Cardiac fibroblast (primary cell): Measurements from ENCODE around the gene PRAME.

Experiments used
- DNase-seq, 2 donors: peaks; one replicate each; pipeline versions ENCODE4 v3.0.0 to v3.0.0-alpha.2; 2010; ENCODE audit warnings: low read depth in 2 of 2
- H3K4me3 ChIP-seq, 2 donors: replicated peaks in 1 of 2; 1 replicate in 1 of 2; 2 replicates in 1 of 2; pipeline ENCODE4 v1.5.1; 2011; ENCODE audit warnings: low read depth in 2 of 2, low read length in 2 of 2, mild to moderate bottlenecking in 2 of 2, moderate library complexity in 1 of 2
- TF ChIP-seq, protein P1 (sequence below): IDR thresholded peaks from one replicate; pipeline ENCODE4 v1.5.1; 2011; ENCODE audit warnings: low read depth, mild to moderate bottlenecking, low read length, inconsistent platforms

Gene PRAME

DNA sequence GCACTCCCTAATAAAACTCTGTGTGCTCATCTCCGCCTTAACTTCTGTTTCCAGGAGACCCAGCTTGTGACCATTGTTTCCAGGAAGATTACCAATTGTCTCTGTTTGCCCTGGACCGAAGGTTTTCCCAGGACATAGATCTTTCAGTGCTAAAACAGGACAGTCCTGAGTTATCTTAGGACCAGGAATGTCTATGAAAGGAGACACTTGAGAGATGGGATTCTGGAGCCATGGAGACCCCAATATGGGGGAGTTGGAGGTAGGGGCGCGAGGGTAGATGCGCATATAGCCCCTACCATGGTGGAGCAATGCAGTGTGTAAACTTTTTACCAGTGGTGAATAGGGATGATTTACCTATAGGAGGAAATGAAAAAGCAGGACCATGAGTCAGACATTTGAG lies 10.2 kb upstream of the PRAME start:
- DNase-seq, result no peak
- no peak overlapping the region for H3K4me3 ChIP-seq
- TF ChIP-seq, protein P1, sequence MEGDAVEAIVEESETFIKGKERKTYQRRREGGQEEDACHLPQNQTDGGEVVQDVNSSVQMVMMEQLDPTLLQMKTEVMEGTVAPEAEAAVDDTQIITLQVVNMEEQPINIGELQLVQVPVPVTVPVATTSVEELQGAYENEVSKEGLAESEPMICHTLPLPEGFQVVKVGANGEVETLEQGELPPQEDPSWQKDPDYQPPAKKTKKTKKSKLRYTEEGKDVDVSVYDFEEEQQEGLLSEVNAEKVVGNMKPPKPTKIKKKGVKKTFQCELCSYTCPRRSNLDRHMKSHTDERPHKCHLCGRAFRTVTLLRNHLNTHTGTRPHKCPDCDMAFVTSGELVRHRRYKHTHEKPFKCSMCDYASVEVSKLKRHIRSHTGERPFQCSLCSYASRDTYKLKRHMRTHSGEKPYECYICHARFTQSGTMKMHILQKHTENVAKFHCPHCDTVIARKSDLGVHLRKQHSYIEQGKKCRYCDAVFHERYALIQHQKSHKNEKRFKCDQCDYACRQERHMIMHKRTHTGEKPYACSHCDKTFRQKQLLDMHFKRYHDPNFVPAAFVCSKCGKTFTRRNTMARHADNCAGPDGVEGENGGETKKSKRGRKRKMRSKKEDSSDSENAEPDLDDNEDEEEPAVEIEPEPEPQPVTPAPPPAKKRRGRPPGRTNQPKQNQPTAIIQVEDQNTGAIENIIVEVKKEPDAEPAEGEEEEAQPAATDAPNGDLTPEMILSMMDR, result no peak

DNA sequence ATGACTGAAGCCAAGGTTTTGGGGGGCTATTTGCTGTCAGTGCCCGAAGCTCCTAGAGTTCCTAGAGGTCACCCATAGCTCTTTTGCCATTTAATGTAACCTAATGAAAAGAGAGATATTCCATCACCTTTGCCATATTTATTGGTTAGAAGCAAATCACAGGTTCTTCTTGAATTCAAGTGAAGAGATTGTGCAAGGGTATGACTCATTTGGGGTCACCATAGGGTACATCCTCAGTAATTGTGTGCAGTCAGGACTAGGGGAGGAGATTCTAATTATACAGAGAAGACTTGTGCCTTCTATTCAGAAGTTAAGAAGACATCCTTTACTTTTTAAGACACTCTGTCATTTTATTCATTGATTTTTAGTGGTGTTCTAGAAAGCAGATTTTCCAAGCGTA lies 6.9 kb upstream of the PRAME start:
- DNase-seq, result peak; percentile 41 to 67
- TF ChIP-seq, protein P1, result no peak
- H3K4me3 ChIP-seq, result no peak overlapping the region

DNA sequence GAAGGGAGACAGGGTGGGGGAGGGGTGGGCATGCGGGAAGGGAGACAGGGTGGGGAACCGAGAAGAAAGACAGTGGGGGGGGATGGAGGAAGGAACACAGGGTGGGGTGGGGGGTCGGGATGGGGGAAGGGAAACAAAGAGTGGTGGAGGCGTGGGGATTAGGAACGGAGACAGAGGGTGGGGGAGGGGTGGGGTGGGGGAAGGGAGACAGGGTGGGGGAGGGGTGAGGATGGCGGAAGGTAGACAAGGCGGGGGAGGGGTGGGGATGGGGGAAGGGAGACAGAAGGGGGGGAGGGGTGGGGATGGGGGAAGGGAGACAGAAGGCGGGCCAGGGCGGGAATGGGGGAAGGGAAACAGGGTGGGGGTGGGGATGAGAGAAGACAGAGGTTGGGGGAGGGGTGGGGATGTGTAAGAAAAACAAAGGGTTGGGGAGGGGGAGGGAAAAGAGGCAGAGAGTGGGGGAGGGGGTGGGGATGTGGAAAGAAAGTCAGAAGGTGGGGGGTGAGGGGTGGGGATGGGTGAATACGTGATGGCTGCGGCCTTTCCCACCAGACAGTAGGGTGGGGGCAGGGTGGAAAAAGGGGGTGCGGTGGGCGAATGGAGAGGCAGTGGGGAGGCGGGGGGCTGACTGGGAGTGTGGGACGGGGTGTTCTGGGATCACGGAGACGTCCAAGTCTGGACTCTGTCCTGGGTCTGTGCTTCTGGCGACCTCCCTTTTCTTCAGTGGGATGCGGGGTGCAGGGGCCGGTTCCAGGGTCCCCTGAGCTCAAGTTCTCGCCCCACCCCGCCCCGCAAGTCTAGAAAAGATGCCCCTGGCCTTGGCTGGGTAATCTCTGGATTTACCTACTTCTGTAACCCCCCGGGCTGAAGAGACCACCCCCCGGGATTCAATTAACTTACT lies 744 bp downstream of the PRAME start:
- TF ChIP-seq, protein P1, result no peak
- no peak overlapping the region for H3K4me3 ChIP-seq
- DNase-seq, result no peak

DNA sequence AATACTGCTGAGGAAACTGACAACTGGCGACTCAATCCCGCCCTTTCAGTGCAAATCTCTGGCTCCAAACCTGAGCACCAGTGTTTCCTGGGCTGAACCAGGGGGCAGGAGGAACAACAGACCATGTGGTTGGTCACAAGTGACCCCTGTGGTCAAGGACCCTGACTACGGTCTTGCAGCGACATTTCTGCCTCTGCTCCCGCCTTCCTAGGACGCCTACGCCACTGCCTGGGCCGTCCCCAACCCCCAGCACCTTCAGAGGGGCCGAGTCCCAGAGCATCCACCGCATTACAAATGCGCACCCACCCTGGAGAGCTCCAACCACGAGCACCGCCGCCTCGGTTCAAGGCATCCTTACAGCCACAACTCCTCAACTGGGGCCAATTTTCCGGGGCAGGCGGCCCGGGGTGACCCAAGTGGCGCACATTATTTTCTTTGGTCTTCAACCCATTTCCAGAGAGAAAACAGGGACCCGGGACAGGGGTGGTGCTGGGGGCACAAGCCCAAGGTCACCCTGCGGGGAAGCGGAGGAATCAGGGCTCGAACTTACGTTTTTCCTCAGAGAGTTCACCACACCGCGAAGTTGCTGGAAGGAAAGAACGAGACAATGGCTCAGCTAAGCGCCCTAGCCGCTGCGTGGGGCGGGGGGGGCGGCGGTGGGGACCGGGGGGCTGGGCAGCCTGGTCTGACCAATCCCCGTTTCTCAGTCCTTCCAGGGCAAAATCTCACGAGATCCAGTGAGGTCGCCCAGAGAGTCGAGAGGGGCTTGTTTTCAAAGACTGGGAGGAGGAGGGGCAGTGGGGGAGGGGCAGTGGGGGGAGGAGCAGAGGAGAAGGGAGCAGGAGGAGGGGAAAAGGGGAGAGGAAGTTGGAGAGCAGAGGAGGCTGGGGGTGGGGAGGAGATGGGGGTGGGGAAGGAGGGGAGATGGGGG lies 1.8 kb downstream of the PRAME start:
- no peak overlapping the region for H3K4me3 ChIP-seq
- DNase-seq, result no peak
- TF ChIP-seq, protein P1, result no peak

DNA sequence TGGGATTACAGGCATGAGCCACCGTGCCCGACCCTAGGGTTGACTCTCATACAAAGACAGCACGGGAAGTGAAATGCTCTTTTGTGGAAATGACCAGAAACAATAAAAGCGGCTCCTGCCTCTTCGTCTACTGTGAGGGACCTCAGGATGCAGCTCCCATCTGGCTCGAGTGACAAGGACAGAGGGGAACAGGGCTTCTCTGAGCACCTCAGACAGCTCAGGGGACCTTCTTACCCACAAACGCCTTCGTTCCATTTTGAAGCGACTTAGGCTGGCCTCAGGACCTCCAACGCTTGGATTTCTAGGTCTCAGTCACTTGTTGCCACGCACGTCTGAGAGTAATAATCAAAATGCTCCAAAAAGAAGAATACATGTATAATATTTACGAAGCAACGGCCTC lies 2.5 kb downstream of the PRAME start:
- H3K4me3 ChIP-seq, result no peak overlapping the region
- TF ChIP-seq, protein P1, result no peak
- DNase-seq, result no peak

DNA sequence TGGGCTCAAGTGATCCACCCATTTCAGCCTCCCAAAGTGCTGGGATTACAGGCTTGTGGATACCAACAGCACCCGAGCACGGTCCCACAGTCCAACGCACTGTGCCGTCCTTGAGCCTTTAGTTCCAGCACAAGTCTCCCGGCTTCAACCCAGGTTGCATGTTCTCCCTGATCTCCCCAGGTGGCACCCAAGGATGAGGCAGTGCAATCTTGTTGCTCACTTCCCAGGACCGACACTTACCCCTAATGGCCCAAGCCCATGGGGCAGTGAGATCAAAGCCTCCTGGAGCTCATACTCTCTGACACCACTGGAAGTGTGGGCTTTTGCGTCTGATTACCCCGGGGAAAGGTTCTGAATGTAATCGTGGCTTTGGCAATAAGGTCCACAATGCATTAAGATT lies 3.5 kb downstream of the PRAME start:
- DNase-seq, result no peak
- H3K4me3 ChIP-seq, result no peak overlapping the region
- TF ChIP-seq, protein P1, result no peak
